Psoas muscle (tissue), 8 donors: ENCODE measurements around the gene MRPL20. TPM values are rescaled to one million over a fixed set of nuclear protein-coding genes. Genes with fewer than 3 reads are reported as not detected.

ENCODE experiments used
- ATAC-seq, 4 donors: fragments of 200-7000 bp; cut with Tn5 transposase; one replicate each; pipeline ENCODE4 v1.9.1; 2020; ENCODE audit warnings: moderate library complexity in 3 of 4, mild to moderate bottlenecking in 2 of 4
- DNase-seq, 2 donors: peaks; one replicate each; pipeline ENCODE4 v3.0.0-alpha.2; 2020
- H3K27ac ChIP-seq: fragments of 200-600 bp; one replicate; pipeline ENCODE4 v1.8.0; 2022
- H3K27me3 ChIP-seq, 3 donors: fragments of 200-600 bp in 1 of 3; one replicate each; pipeline versions ENCODE4 v1.6.1 to v1.8.0; 2013 to 2022; ENCODE audit warnings: low read length in 2 of 3, mild to moderate bottlenecking in 2 of 3, moderate library complexity in 1 of 3; ENCODE audit not compliant: insufficient read depth in 3 of 3
- H3K36me3 ChIP-seq, 2 donors: fragments of 200-600 bp in 1 of 2; one replicate each; pipeline versions ENCODE4 v1.6.1 to v1.8.0; 2013 to 2022; ENCODE audit warnings: low read depth in 1 of 2, mild to moderate bottlenecking in 1 of 2, moderate library complexity in 1 of 2; ENCODE audit not compliant: insufficient read depth in 1 of 2
- H3K4me1 ChIP-seq: fragments of 200-600 bp; one replicate; pipeline ENCODE4 v1.8.0; 2022
- H3K4me3 ChIP-seq: fragments of 200-600 bp; one replicate; pipeline ENCODE4 v1.8.0; 2022; ENCODE audit warnings: mild to moderate bottlenecking
- H3K9me3 ChIP-seq: fragments of 200-600 bp; one replicate; pipeline ENCODE4 v1.8.0; 2022
- WGBS, 3 donors: extraction: QIAGEN DNeasy Blood & Tissue Kit; methylation state at CpG; one replicate each; pipeline versions ENCODE4 v1.1.6 to v1.1.7; 2013; 5-methylcytosine and 5-hydroxymethylcytosine counted together
- intact Hi-C, 2 donors: fragments of 100-400 bp; cut with DNase I; formaldehyde crosslinking; loops; one replicate each; pipeline versions ENCODE4 v1.11.0 to v1.14.2; 2022
- polyA plus RNA-seq, 3 donors: library from polyadenylated mRNA; stranded (reverse); fragments of 200-250 nt; gene quantifications; one replicate each; pipeline ENCODE4 v1.2.3, GENCODE V29; 2013
- total RNA-seq, 4 donors: library from RNA; stranded (reverse); fragmentation: NEBNext Ultra II Directional in 2 of 4; extraction: Animal tissue kit (Norgen Biotek cat#: 25700) in 2 of 4; gene quantifications; one replicate each; pipeline versions ENCODE4 v1.2.1 to v1.2.4, GENCODE V29; 2021 to 2023
- TF ChIP-seq, protein P1 (sequence below): fragments of 200-600 bp; IDR thresholded peaks from one replicate; pipeline ENCODE4 v1.8.0; 2022; ENCODE audit warnings: antibody characterized with exemption
- donor health status: healthy with polysubstance abuse.
- donor health status: DM: no; HTN: no; CAD: no; lungs with moderate emphysema.
- donor health status: Bipolar disorder and iron deficiency.
- donor health status: healthy.
- donor health status: DM: yes; HTN: yes; CAD: no.
- donor health status: DM: no; HTN: no; CAD: no.
- donor health status: DM: no; HTN: no; CAD: no.
- donor health status: DM: yes; HTN: yes; CAD: no.

Gene MRPL20
- total and polyA plus RNA-seq, 7 donors, result 114 to 308 (median 159) TPM

DNA sequence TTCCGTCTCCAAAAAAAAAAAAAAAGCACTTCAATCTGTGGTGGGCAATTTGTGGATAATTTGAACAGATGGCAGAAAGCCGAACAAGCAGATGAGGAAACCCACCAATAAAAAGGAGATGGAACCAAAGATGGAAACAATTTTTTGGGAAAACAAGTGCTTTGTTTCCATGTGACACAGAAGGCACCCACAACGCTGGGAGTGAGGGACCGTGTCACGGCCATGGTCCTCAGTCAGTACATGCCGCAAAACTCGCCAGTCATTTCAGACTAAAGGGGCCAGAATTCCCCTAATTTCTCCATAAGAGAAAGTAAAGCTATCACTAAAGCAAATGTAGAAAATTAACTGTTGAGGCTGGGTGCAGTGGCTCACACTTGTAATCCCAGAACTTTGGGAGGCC lies 13.0 kb downstream of the MRPL20 start:
- H3K4me3 ChIP-seq, result no peak overlapping the region
- intact Hi-C loops, result no loop called here
- H3K27me3 ChIP-seq, result no peaks in the 10 kb centered on the region
- 94 to 97% (median 95%) methylated on average over 7 of the region's 7 CpGs for WGBS, 3 donors
- DNase-seq (no peak), ATAC-seq (no peak)
- peak overlapping the region; percentile 68 for H3K27ac ChIP-seq
- peaks cover 8 to 89% of the 10 kb centered on the region in 2 donors for H3K36me3 ChIP-seq
- no peaks in the 10 kb centered on the region for H3K9me3 ChIP-seq
- H3K4me1 ChIP-seq, result peaks cover 38% of the 10 kb centered on the region
- TF ChIP-seq, protein P1, sequence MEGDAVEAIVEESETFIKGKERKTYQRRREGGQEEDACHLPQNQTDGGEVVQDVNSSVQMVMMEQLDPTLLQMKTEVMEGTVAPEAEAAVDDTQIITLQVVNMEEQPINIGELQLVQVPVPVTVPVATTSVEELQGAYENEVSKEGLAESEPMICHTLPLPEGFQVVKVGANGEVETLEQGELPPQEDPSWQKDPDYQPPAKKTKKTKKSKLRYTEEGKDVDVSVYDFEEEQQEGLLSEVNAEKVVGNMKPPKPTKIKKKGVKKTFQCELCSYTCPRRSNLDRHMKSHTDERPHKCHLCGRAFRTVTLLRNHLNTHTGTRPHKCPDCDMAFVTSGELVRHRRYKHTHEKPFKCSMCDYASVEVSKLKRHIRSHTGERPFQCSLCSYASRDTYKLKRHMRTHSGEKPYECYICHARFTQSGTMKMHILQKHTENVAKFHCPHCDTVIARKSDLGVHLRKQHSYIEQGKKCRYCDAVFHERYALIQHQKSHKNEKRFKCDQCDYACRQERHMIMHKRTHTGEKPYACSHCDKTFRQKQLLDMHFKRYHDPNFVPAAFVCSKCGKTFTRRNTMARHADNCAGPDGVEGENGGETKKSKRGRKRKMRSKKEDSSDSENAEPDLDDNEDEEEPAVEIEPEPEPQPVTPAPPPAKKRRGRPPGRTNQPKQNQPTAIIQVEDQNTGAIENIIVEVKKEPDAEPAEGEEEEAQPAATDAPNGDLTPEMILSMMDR, result no peak

DNA sequence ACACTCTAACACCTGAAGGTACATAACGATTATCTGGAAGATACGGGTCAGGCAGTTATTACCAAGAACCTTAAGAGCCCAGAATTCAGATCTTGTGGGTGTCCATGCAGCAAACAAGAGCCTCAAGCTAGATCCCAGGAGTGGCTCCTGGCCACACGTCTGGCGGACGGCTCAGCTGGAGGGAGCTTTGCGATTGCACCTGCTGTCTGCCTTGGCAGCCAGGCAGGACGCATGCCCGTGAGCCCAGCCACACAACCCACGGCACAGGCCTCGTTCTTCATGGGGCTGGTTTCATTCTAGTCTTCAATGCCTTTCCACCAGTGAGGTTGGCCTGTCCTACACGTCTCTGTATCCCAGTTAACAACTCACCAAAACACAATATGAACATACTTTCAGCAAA lies 13.7 kb downstream of the MRPL20 start:
- ATAC-seq (peak in 1 of 4 donors; percentile 56), DNase-seq (no peak)
- peaks cover 38% of the 10 kb centered on the region for H3K4me1 ChIP-seq
- WGBS, 3 donors, result 43 to 58% (median 54%) methylated on average over 11 of the region's 11 CpGs
- no peaks in the 10 kb centered on the region for H3K9me3 ChIP-seq
- H3K36me3 ChIP-seq, result peaks cover 8 to 96% of the 10 kb centered on the region in 2 donors
- intact Hi-C loops, result no loop called here
- H3K27ac ChIP-seq, result peak overlapping the region; percentile 68
- no peak overlapping the region for H3K4me3 ChIP-seq
- H3K27me3 ChIP-seq, result no peaks in the 10 kb centered on the region
- TF ChIP-seq, protein P1, result no peak

DNA sequence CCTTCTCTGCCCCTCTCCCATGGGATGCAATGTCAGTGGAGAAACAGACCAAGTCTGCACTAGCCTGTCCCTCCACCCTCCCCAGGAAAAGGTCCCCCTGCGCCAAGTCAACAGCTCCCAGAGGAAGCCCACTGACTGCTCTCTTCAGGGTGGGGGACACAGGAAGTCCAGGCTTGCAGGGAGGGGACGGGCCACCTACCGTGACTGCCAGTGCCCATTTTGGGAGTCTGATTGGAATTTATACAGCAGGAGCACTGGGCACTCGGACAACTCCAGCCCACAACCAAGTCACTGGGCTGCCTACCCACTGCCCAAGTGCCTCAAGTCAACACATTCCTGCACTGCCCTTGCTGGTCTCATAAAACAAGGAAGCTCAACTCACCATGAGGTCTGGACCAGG lies 14.1 kb downstream of the MRPL20 start:
- ATAC-seq (no peak), DNase-seq (no peak)
- Histone ChIP-seq H3K27ac (peak overlapping the region; percentile 68), H3K9me3 (no peaks in the 10 kb centered on the region), H3K4me1 (peaks cover 34% of the 10 kb centered on the region), H3K4me3 (no peak overlapping the region), H3K27me3 (no peaks in the 10 kb centered on the region), H3K36me3 (peaks cover 8 to 99% of the 10 kb centered on the region in 2 donors)
- WGBS, 3 donors, result 79 to 88% (median 80%) methylated on average over 4 of the region's 4 CpGs
- TF ChIP-seq, protein P1, result no peak
- intact Hi-C loops, result no loop called here

DNA sequence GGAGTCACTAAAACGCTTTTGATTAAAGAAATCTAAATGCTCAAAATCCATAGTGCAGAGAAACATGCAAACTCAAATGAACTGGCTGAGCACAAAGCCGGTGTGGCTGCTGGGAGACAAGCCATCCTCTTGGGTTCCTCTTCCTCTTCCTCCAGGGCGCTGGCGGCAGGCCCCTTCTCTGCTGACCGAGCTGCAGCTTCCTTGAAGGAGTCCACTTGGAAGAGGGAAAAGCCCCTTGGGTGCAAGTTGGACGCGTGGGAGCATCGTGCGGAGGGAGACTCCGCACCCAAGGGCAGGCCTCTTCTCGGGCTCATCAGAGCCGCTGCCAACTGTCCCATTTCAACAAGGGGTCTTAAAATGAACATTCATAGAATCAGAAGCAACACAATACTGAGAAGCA lies 15.9 kb downstream of the MRPL20 start:
- Histone ChIP-seq H3K4me3 (no peak overlapping the region), H3K4me1 (peaks cover 23% of the 10 kb centered on the region), H3K27ac (no peak overlapping the region), H3K36me3 (peaks cover 16 to 100% of the 10 kb centered on the region in 2 donors), H3K9me3 (no peaks in the 10 kb centered on the region), H3K27me3 (no peaks in the 10 kb centered on the region)
- WGBS, 3 donors, result 68 to 81% (median 71%) methylated on average over 12 of the region's 12 CpGs
- intact Hi-C loops, result no loop called here
- peak in 1 of 2 donors; percentile 23 for DNase-seq
- TF ChIP-seq, protein P1, result no peak
- ATAC-seq, result no peak

DNA sequence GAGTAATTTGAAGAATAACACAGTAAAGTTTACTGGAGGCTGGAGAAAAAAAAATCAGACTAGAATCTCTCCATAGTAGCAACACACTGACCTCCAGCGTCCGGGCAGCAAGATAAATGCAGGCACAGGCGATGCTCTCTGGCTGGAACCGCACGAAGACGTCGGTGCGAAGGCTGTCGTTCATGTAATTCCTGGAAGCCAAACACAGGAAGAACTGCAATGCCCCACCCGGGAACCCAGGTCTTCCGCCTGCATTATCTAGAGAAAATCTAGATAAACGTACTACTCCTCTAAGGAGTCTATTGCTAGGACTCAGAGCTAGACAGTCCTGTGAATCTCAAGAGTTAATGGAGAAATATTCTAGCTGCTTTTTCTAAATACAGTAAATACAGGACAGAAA lies 16.4 kb downstream of the MRPL20 start:
- 74 to 84% (median 74%) methylated on average over 12 of the region's 12 CpGs for WGBS, 3 donors
- DNase-seq, result no peak
- TF ChIP-seq, protein P1, result no peak
- intact Hi-C loops, result no loop called here
- no peak for ATAC-seq
- Histone ChIP-seq H3K27me3 (no peaks in the 10 kb centered on the region), H3K4me1 (peaks cover 21% of the 10 kb centered on the region), H3K4me3 (no peak overlapping the region), H3K9me3 (no peaks in the 10 kb centered on the region), H3K27ac (no peak overlapping the region), H3K36me3 (peaks cover 17 to 100% of the 10 kb centered on the region in 2 donors)
